GM12872 (cell line): ENCODE measurements around the gene GCNA.

Experiments used
- TF ChIP-seq, protein P1 (sequence below): IDR thresholded peaks from 3 replicates; pipeline ENCODE4 v1.5.1; 2011; ENCODE audit warnings: low read depth, mild to moderate bottlenecking, low read length, moderate library complexity; ENCODE audit not compliant: insufficient read depth

The GCNA gene

DNA sequence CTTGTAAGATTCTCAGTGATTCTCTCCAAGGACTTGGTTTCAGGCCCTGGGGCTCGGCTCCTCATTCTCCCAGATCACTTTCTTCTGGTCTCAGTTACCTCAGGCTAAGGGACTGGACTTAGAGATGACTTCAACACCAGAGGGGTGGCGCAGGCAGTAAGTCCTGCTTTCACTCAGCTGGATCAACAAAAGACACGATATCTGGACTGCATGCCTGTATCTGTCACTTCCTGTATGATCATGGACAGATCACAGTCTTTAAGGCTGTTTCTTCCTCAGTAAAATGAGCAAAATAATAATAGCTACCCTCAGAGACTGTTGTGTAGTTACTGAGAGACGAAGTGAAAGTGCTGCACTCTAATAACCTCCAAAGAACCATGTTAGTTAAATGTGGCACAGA lies 59.6 kb downstream of the GCNA start:
- TF ChIP-seq, protein P1, sequence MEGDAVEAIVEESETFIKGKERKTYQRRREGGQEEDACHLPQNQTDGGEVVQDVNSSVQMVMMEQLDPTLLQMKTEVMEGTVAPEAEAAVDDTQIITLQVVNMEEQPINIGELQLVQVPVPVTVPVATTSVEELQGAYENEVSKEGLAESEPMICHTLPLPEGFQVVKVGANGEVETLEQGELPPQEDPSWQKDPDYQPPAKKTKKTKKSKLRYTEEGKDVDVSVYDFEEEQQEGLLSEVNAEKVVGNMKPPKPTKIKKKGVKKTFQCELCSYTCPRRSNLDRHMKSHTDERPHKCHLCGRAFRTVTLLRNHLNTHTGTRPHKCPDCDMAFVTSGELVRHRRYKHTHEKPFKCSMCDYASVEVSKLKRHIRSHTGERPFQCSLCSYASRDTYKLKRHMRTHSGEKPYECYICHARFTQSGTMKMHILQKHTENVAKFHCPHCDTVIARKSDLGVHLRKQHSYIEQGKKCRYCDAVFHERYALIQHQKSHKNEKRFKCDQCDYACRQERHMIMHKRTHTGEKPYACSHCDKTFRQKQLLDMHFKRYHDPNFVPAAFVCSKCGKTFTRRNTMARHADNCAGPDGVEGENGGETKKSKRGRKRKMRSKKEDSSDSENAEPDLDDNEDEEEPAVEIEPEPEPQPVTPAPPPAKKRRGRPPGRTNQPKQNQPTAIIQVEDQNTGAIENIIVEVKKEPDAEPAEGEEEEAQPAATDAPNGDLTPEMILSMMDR: no peak

DNA sequence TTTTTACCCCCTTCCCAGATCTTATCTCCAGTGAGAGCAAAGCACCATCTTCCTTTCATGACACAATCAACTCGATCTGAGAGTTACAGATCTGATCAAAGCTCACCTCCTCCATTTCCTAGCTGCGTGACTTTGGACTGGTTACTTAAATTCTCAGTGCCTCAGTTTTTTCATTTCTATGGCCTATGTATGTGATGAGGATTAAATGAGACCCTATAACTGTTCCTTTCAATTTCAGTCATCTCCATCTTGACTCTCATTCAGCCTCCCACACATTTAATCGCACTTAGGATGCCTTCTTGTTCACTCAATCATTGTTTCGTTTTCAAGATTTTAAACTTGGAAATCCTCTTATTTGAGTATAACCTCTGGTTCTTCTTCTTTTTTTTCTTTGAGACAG lies 60.2 kb downstream of the GCNA start:
- TF ChIP-seq, protein P1: no peak

DNA sequence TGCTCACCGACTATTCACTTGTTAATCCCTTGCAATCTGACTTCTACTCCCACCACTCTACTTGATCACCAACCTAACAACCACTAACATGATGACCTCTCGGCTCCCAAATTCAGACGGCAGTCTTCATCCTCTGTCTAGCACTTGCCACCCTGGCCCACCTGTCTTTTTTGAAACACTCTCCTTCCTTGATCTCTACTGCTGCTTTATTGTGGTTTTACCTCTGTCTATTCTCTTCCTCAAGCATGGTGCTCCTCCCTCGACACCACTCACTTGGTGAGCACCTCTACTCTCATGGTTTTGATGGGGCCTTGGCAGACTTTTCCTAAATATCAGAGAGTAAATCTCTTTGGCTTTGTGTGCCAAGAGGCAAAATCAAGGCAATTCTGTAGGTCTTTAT lies 61.8 kb downstream of the GCNA start:
- TF ChIP-seq, protein P1: no peak

- TF ChIP-seq, protein P1: peak; percentile 64
Measured at GRCh38 chrX:71650333-71650969, 72.2 kb downstream of the GCNA start.

GRCh38 chrX:71652405-71652804 lies 74.2 kb downstream of the GCNA start:
- TF ChIP-seq, protein P1: peak; percentile 57; the same call in 2 of the 3 replicates

DNA sequence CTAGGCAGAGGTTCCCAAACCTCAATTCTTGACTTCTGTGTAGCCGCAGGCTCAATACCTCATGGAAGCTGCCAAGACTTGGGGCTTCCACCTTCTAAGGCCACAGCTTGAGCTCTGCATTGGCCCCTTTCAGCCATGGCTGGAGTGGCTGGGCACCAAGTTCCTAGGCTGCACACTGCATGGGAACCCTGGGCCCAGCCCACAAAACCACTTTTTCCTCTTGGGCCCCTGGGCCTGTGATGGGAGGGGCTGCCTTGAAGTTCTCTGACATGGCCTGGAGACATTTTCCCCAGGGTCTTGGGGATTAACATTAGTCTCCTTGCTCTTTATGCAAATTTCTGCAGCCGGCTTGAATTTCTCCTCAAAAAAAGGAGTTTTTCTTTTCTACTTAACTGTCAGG lies 75.1 kb downstream of the GCNA start:
- TF ChIP-seq, protein P1: no peak

DNA sequence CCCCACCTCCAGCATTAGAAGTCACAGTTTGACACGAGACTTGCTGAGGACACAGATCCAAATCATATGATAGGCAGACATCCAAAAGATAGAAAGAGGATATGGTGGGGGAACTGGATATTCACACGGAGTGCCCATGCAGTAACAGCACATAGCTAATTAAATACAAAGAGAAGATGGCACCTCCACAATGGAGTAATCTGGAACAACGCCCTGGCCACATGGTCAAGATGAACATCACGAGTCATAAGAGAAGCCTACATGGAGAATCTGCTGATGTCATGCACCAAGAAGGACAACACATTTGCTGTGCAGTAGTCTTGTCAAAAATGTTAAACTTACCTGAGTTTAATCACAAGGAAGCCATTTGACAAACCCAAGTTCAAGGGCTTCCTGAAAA lies 79.0 kb downstream of the GCNA start:
- TF ChIP-seq, protein P1: no peak
